IPS DF 6.9 (cell line): ENCODE results near the gene ODR4.
"Not testable (repeated sequence)": the region's sequence is repeated elsewhere in the genome, so short reads cannot be mapped to it uniquely, and the experiment has no call there.

Experiments used
- DNase-seq: peaks from one replicate; pipeline ENCODE4 v3.0.0-alpha.2; 2013; ENCODE audit warnings: low read depth, low spot score
- H3K27ac ChIP-seq: one replicate; pipeline ENCODE4 v1.5.1; 2013; ENCODE audit warnings: low read length, control low read depth
- H3K27me3 ChIP-seq: 2 replicates; pipeline ENCODE4 v1.6.1; 2013; ENCODE audit warnings: mild to moderate bottlenecking, low read length; ENCODE audit not compliant: control insufficient read depth, insufficient read depth
- H3K36me3 ChIP-seq: 2 replicates; pipeline ENCODE4 v1.6.1; 2013; ENCODE audit warnings: low read length; ENCODE audit not compliant: control insufficient read depth, insufficient read depth
- H3K4me1 ChIP-seq: 2 replicates; pipeline ENCODE4 v1.6.1; 2013; ENCODE audit warnings: low read length; ENCODE audit not compliant: control insufficient read depth, insufficient read depth
- H3K4me3 ChIP-seq: 2 replicates; pipeline ENCODE4 v1.5.1; 2013; ENCODE audit warnings: mild to moderate bottlenecking, low read length
- H3K9me3 ChIP-seq: 2 replicates; pipeline ENCODE4 v1.6.1; 2013; ENCODE audit warnings: low read length, inconsistent platforms; ENCODE audit not compliant: control insufficient read depth, insufficient read depth
- WGBS: extraction: QIAGEN DNeasy Blood & Tissue Kit; methylation state at CpG from one replicate; pipeline ENCODE4 v1.1.7; 2013; ENCODE audit warnings: mixed read lengths, missing lambda C conversion rate; ENCODE audit not compliant: insufficient read length, insufficient coverage; 5-methylcytosine and 5-hydroxymethylcytosine counted together

Gene ODR4

DNA sequence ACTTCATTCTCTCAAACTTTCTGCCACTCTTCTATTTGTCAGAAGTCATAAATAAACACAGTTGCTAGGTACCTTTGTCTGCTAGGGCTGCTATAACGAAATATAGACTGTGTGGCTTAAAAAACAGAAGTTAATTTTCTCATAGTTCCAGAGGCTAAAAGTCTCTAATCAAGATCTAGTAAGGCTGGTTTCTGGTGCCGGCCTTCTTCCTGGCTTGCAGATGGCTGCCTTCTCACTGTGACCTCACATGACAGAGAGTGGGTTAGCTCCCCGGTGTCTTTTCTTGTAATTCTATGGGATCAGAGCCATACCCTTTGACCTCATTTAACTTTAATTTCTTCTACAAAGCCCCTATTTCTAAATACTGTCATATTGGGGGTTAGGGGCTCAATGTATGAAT is 79.3 kb downstream of the ODR4 start:
- Histone ChIP-seq H3K4me1 (no peaks in the 10 kb centered on the region), H3K27ac (no peak overlapping the region)

DNA sequence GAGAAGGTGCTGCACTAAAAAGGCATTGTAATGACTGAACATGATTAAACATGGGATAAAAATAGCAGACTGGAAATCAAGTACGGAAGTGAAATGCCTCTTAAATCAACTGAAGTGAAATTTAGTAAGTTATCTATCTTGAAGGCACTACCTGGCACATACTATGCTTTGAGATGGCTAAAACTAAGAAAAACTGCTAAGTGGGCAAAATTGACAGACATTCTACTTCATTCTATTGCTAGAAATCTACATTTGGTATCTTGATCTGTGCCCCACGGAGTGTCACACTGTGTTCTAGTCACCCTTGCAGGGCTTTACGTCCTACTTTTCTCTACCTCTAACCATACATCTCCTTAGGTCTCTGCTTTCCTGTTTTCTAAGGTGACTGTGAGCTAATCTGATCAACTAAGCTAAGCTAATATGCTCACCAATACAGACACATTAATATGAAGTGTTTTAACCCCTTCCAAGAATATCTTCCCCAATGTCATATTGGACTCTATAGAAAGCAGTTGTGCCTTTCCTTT is 81.2 kb downstream of the ODR4 start:
- Histone ChIP-seq H3K27ac (no peak overlapping the region), H3K27me3 (no peaks in the 10 kb centered on the region), H3K9me3 (no peaks in the 10 kb centered on the region), H3K4me1 (no peaks in the 10 kb centered on the region), H3K4me3 (no peak overlapping the region), H3K36me3 (no peaks in the 10 kb centered on the region)
- WGBS: no CpG with 5 or more reads among the region's 3 CpGs
- DNase-seq: no peak

More for the DNA sequence above, 79.3 kb downstream of the ODR4 start:
- Histone ChIP-seq H3K4me3 (no peak overlapping the region), H3K36me3 (no peaks in the 10 kb centered on the region), H3K27me3 (no peaks in the 10 kb centered on the region), H3K9me3 (no peaks in the 10 kb centered on the region)
- WGBS: no CpG with 5 or more reads among the region's 3 CpGs
- DNase-seq: no peak

DNA sequence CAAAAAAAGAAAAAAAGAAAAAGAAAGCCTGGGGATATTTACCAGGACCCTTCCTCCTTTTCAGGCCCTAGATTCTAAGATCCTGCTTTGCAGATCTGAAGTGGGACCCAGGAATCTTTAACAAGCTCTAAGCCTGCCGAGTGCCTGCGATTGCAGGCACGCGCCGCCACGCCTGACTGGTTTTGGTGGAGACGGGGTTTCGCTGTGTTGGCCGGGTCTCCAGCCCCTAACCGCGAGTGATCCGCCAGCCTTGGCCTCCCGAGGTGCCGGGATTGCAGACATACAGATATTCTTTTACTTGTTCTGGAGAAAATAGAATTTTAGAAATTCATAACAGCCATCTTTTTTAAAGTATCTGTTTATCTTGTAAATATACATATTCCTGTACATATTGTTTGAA is 83.5 kb downstream of the ODR4 start:
- H3K4me1 ChIP-seq, H3K27me3 ChIP-seq, H3K4me3 ChIP-seq, DNase-seq, H3K27ac ChIP-seq, H3K36me3 ChIP-seq, H3K9me3 ChIP-seq: not testable (repeated sequence)
- no CpG with 5 or more reads among the region's 14 CpGs for WGBS

DNA sequence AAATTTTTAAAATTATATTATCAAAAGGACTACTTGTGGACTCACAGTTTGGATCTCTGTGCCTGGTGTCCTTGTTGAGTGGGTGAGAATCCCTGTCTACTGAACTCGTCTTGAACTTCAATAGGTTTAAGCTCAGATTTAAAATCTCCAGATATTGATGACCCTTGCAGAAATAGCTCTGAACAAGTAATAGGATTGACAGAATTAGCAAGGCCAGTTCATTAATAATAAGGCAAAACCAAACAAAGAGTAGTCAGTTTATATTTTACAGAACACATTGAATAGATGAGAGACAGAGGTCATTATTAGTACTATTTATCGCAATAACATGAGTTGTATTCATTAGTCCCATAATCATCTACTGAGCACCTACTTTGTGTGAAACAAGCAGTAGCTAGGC is 85.4 kb downstream of the ODR4 start, which contains the start of gene PDC:
Gene PDC (minus strand): TSS at position 101 of the 400 bp plus-strand sequence. CDS start 11,655 bp downstream, outside the sequence.
- Histone ChIP-seq H3K27me3 (no peaks in the 10 kb centered on the region), H3K36me3 (no peaks in the 10 kb centered on the region)
- WGBS: no CpG with 5 or more reads among the region's 2 CpGs

DNA sequence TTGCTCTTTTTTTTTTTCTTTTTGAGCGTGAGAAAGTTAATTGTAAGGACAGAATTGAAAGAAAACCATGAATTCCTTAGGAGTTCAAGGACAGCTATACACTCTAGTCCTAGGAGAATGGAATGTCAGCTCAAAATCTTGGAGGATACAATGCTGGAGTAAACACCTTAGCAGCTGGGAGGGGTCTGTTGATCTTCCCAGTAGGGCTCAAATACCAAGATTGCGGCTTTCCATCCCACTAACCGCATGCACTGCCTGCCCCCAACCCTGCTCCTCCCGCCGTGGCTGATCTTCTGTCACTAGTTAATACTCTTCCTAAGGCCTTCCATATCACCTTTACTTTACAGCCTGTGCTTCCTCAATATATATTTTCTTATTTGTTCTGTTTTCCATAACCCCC is 87.9 kb downstream of the ODR4 start:
- H3K27me3 ChIP-seq: no peaks in the 10 kb centered on the region
- no peak for DNase-seq
- no peaks in the 10 kb centered on the region for H3K4me1 ChIP-seq
- no peaks in the 10 kb centered on the region for H3K9me3 ChIP-seq
- H3K27ac ChIP-seq: no peak overlapping the region
- WGBS: no CpG with 5 or more reads among the region's 5 CpGs
- H3K4me3 ChIP-seq: no peak overlapping the region
- H3K36me3 ChIP-seq: no peaks in the 10 kb centered on the region

More for the DNA sequence above, 85.4 kb downstream of the ODR4 start, which contains the start of gene PDC:
- Histone ChIP-seq H3K27ac (no peak within 1 kb of the TSS), H3K9me3 (no peaks in the 10 kb centered on the region), H3K4me1 (no peaks in the 10 kb centered on the region), H3K4me3 (no peak within 1 kb of the TSS)
- no peak for DNase-seq

DNA sequence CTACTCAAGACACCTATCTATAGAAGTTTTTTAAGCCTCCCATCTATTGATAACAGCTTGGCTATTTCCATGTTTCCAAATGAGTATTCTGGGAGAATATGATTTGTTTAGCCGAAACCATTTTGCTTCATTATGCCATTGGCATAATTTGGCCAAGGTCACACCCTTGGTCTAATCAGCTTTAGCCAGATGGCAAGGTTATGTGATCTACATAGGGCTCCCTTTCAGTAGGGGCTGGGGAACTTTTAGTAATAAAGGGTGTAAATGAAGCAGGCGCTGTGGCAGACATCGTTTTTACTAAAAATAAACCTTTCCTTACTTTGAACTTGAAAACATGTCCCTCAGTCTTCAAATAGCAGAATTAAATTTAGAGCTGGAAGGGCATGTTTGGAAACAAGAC is 88.3 kb downstream of the ODR4 start:
- Histone ChIP-seq H3K27me3 (no peaks in the 10 kb centered on the region), H3K4me1 (no peaks in the 10 kb centered on the region), H3K36me3 (no peaks in the 10 kb centered on the region), H3K27ac (no peak overlapping the region), H3K9me3 (no peaks in the 10 kb centered on the region), H3K4me3 (no peak overlapping the region)
- DNase-seq: no peak
- no CpG with 5 or more reads among the region's 3 CpGs for WGBS

DNA sequence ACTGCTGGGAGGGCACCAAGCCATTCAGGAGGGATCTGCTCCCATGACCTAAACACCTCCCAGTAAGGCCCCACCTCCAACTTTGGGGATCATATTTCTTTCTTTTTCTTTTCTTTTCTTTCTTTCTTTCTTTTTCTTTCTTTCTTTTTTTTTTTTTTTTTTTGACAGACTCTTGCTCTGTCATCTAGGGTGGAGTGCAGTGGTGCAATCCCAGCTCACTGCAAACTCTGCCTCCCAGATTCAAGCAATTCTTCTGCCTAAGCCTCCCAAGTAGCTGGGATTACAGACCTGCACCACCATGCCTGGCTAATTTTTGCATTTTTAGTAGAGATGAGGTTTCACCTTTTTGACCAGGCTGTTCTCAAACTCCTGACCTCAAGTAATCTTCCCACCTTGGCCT is 89.9 kb downstream of the ODR4 start:
- H3K27me3 ChIP-seq, H3K27ac ChIP-seq, H3K36me3 ChIP-seq: not testable (repeated sequence)

DNA sequence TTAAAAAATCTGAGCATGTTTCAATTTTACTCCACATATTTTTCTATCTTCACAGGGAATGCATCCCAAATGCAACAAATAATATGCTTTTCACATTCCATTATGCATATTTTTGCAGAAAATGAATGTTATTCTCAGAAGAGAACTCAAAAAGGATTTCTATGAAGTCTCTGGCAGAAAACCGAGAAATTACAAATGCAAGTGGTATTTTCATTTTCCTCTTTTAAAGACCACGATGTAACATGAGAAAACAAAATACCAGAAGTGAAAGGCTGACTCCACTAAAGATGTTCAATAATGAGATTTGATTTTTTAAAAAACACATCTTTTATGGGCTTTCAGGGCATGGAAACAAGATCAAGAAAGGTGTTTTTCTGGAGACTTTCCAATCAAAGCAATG is 90.3 kb downstream of the ODR4 start:
- H3K27ac ChIP-seq: no peak overlapping the region
- no peaks in the 10 kb centered on the region for H3K9me3 ChIP-seq
- H3K36me3 ChIP-seq: no peaks in the 10 kb centered on the region
- H3K4me3 ChIP-seq: no peak overlapping the region
- no peak for DNase-seq
- H3K4me1 ChIP-seq: no peaks in the 10 kb centered on the region
- WGBS: no CpG with 5 or more reads among the region's 2 CpGs
- no peaks in the 10 kb centered on the region for H3K27me3 ChIP-seq

More for the DNA sequence above, 89.9 kb downstream of the ODR4 start:
- not testable (repeated sequence) for H3K4me3 ChIP-seq, H3K4me1 ChIP-seq, DNase-seq, H3K9me3 ChIP-seq
